NCI-H2227 treated with DMSO at 0.1 percent for 48 hours (cell line): ENCODE data around the gene GPS1.
"Not testable (repeated sequence)": the region's sequence is repeated elsewhere in the genome, so short reads cannot be mapped to it uniquely, and the experiment has no call there.

Experiments
- DNase-seq: peaks from one replicate; lab custom pipeline; 2025; lab: John Stamatoyannopoulos, UW

The GPS1 gene

DNA sequence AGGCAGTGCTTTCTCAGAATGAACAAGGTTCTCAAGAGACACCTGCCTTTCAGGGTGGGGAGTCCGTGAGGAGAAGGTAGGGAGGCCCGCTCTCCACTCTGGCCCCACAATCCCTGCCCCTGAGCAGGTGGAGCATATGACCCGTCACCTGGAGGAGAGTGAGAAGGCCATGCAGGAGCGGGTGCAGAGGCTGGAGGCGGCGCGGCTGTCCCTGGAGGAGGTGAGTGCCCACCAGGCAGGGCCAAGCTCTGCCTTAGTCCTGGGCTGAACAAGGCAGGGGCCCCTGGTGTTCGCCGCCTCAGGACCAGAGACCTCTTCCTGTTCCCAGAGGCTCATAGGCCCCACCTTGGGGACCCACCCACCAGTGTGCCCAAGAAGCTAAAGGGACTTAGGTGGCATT, 22.7 kb upstream of the GPS1 start:
- DNase-seq = no peak

DNA sequence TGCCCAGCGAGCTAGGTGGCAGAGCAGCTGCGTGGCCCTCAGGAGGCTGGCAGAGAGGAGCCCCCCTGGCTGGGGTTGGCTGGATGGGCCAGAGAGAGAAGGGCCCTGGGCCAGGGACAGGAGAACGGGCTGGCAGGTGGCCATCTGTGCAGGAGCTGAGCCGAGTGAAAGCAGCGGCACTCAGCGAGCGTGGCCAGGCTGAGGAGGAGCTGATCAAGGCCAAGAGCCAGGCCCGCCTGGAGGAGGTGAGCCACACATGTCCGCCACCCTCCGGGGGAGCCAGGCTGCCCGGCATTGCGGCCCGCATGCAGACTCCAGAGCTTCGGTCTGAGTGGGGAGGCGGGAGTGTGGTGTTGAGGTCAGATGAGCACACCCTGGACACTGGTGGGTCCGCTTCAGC, 22.3 kb upstream of the GPS1 start:
- no peak for DNase-seq

DNA sequence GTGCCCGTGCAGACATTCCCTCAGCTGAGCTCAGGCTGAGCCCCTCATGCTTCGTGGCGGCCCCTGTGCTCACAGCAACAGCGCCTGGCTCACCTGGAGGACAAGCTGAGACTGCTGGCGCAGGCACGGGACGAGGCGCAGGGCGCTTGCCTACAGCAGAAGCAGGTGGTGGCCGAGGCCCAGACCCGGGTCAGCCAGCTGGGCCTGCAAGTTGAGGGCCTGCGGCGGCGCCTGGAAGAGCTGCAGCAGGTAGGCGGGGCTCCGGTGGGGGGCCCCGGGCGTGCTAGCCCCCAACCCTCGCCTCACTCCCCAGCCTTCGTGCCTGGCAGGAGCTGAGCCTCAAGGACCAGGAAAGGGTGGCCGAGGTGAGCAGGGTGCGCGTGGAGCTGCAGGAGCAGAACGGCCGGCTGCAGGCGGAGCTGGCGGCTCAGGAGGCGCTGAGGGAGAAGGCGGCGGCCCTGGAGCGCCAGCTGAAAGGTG, 21.7 kb upstream of the GPS1 start:
- DNase-seq = no peak

DNA sequence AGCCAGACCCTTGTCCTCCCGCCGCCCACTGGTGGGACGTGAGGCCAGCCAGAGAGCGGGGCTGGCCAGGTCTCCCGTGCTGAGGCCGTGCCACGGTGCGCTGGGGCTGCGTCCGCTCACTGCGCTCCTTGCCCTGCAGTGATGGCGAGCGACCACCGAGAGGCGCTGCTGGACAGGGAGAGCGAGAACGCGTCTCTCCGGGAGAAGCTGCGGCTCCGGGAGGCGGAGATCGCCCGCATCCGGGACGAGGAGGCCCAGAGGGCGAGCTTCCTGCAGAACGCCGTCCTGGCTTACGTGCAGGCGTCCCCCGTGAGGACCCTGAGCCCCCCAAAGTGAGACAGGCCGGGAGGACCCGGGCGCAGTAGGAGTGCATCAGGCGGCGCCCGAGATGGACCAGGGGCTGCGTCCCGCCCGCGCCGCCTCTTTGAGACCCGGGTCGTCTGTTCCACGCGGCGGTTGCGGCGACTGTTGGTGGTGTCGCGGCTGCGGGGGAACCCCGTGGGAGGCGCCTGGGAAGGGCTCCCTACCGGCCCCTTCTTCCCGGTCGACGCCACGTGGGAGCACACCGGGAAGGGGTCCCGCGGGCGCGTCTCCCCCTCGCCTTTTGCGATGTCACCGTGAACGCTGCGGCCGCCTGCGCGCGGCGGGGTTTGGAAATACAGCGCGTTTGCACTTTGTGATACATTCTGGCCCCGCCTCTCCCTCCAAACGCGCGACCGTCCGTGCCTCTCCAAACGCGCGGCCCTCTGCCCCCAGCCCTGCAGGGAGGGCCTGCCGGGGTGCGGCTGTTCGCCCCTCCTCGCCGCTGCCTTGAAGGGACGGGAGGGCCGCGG, 21.0 kb upstream of the GPS1 start:
- DNase-seq = peak; percentile 75

DNA sequence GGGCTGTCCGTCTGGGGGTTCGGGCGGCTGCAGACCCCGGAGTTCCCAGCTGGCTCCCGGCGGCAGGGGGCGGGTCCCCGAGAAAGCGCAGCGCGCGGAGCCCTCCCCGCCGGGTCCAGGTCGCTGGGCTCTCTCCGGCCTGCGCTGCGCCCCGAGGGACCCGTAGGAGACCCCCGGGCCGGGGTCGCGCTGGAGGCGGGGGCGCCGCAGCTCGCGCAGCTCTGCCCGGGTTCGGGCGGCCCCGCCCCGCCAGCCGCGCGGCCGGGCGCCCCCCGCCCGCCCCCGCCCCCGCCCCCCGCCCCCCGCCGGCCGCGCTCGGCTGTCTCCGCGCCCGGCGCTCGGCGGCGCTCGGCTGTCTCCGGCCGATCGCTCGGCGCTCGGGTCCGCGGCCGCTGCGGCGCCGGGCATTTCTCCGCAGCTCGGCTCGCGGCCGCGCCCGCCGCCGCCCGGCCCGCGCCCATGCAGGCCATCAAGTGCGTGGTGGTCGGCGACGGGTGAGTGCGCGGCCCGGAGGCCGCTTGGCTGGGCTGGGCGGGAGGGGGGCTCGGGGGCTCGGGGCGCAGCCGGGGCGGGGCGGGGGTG, 20.3 kb upstream of the GPS1 start, which contains the start of gene RAC3:
TSS of gene RAC3 (plus strand) at position 376 of the 582 bp plus-strand sequence. CDS start at position 460, 84 bp downstream.
- peak; percentile 28 for DNase-seq

DNA sequence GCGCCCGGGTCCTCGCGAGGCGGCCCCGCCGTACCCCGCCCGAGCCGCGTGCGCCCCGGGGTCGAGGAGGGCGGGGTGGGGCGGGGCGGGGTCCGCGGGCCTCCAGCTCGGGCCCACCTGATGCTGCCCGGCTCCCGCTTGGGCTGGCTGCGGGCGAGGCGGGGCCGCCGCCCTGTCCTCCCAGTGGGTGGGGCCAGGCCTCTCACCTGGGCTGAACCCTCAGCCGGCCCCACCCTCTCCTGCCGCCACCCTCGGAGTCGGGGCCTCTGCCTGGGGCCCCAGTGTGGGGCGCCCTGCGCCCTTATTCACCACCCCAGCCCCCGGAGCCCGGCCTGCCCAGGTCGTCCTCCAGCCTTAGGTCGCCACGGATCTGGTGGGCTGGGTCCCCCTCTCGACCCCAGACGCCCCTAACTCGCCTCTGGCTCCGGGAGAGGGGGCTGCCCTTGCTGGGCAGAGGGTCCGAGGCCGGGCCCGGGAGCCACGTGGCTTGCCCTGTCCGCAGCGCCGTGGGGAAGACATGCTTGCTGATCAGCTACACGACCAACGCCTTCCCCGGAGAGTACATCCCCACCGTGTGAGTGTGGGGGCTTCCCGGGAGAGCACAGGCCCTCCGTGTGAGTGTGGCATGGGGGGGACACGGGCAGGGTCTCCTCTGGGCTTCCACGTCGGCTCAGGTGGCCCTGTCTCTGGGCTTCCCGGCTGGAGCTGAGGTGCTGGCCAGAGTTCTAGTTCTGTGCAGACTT, 19.6 kb upstream of the GPS1 start:
- no peak for DNase-seq

DNA sequence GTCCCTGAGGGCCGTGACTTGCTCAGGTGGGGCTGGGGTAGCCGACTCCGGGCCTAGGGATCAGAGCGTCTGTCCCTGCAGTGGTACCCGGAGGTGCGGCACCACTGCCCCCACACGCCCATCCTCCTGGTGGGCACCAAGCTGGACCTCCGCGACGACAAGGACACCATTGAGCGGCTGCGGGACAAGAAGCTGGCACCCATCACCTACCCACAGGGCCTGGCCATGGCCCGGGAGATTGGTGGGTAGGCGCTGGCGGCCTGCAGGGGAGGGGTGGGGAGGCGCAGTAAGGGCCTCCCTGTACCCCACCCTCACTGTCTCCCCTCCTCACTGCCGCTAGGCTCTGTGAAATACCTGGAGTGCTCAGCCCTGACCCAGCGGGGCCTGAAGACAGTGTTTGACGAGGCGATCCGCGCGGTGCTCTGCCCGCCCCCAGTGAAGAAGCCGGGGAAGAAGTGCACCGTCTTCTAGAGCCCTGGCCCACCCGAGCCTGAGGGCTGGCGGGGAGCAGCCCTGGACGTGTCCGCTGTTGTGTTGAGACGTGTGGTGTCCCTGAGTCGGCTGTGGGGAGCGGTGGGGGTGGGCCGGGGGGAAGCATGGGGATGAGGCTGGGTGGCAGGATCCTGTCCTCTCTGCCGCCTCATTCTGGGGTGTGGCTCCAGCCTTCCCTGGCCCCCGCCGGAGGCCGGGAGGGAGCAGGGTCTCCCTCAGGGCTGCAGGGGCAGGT, 18.2 kb upstream of the GPS1 start:
- no peak for DNase-seq

DNA sequence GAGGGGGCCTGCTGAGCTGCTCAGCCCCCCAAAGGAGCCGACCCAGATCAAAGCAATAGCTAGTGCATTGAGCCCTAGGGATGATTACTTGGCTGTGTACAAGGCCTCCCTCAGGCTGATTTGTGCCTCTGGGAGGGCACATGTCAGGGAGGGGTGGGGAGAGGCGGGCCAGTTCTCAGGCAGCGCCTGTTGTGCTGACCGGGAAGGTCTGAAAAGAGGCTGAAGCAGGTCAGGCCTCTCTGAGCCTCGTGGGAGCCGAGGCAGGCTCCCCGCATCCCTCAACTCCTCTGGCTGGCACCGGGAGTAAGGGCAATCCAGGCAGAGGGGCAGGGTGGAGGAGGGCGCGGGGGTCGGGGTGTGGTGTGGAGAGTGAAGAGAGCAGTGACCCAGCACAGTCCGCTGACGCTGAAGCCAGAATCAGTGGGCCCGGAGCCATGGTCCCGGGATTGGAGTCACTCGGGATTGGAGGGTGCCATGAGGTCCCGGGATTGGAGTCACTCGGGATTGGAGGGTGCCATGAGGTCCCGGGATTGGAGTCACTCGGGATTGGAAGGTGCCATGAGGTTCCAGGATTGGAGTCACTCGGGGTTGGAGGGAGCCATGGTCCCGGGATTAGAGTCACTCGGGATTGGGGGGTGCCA, 17.2 kb upstream of the GPS1 start:
- no peak for DNase-seq

DNA sequence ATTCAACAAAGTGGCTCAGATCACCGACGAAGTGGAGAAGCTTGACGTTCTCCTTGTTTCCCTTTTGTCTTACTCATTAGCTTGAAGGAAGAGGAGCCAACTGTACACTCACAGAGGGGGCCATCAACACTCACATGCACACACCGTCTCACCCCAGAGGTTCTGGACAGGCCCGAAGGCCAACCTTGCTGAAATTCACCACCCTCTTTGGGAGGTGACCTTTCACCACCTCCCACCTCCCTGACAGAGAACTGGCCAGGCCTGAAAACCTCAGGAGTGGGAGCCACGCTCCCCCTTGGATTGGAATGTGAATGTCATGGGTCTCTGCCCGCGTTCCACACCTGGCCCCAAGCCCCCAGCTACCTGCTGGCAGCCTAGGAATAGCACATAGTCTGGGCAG, 16.2 kb upstream of the GPS1 start:
- DNase-seq = no peak

DNA sequence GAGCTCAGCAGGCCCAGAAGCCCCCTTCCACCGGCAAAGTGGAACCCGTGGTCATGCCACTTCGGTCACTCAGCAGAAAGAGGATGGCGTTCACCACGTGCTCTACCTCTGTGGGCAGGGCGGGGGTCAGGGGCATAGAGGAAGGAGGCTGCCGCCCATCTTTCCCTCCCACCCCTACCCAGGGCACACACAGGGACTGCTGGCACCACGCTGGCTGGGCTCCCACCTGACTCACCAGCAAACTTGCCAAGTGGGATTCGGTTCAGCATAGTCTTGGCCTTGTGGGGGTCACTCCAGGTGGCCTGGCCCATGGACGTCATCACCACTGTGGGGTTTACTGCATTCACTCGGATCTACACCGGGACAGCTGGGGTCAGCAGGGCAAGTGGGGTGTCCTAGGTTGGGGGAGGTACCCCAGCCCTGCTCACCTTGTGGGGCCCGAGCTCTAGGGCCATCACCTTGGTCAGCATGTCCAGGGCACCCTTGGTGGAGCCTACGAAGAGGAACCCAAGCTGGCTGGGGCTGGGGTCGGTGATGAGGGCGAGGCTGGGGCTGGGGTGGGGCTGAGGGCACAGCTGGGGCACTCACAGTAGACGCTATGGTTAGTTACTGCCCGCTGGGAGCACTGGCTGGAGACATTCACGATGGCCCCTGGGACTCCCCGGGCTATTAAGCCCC, 15.6 kb upstream of the GPS1 start:
- no peak for DNase-seq

DNA sequence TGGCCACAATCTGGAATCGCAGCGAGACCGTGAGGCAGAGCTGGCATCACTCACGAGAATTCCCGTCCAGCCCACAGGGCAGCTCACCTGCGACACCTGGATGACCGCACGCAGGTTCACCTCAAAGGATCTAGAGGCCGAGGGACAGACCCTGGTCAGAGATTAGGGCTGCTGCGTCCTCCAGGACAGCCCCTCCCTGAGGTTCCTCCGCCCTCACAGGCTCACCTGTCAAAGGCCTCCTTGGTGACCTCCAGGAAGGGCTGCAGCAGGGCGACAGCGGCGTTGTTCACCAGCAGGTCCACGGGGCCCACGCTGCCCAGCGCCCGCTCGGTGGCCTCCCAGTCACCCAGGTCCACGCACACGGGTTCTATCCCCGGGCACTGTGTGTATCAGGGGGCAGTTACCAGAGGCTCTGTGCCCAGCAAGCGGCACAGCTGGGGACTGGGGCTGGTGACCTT, 15.0 kb upstream of the GPS1 start:
- DNase-seq = no peak

DNA sequence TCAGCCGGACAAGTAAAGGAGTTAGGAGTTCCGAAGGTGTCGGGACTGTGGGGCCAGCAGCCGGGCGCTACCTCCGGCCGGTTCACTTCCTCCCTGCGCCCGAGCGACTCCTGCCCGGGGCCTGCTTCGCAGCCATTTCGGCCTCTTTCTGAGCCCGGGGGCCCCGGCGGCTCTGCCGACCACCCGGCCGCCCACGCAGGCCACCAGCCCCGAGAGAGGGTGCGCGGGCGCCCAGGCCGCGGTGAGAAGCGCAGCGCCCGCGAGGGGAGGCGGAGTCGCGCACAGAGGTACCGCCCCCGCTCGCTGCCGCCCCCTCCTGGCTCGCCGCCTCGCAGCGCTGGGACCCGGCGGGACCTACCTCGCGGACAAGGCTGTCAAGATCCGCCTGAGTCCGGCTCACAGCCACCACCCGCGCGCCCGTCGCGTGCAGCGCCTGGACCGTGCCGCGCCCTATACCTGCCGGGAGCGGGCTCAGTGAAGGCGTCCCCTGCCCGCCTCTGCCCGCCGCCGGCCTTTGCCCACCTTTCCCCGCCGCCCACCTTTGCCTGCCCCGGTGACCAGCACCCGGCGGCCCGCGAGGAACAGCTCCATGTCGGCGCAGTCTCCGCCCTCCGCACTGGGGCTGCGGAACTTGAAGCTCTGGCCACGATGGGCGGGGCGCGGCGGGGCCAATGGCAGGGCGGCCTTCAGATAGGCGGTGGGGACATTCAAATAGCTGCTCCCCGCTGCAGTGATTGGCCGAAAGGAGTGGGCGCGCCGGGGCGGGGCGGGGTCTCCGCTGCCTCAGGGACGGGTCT, 14.4 kb upstream of the GPS1 start, which contains the start of gene DCXR:
TSS of gene DCXR (minus strand) at position 606 of the 797 bp plus-strand sequence. CDS start at position 591, 15 bp downstream.
- DNase-seq = peak; percentile 93

DNA sequence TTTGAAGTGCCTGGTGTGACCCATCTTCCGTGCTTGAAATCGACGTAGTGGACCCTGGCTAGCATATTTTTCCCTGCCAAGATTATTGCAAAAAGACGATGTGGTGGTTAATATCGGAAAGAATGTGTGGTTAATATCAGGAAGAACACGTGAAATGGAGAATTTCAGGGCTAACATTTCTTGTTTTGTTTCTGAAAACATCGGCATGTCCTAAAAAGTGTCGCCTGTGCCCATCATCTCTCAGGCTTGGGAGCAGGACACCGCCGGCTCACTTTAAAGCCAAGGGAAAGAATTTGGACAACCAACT, 13.9 kb upstream of the GPS1 start:
- no peak for DNase-seq

DNA sequence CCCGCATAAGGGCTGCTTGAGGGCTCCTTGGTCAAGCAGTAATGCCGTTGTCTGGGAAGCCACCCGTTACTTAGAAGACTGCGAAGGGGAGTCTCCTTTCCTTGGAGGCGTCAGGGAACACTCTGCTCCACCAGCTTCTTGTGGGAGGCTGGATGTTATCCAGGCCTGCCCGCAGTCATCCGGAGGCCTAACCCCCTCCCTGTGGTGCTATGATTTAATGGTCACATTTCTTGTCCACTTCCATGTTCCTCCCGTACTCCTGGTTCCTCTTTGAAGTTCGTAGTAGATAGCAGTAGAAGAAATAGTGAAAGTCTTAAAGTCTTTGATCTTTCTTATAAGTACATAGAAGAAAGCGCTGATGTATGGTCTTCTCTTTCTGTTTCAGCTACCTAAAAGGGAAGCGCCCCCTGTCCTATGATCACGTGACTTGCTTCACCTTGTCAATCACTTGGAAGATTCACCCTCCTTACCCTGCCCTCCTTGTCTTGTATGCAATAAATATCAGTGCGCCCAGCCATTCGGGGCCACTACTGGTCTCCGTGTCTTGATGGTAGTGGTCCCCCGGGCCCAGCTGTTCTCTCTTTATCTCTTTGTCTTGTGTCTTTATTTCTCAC, 12.8 kb upstream of the GPS1 start:
- DNase-seq = not testable (repeated sequence)

DNA sequence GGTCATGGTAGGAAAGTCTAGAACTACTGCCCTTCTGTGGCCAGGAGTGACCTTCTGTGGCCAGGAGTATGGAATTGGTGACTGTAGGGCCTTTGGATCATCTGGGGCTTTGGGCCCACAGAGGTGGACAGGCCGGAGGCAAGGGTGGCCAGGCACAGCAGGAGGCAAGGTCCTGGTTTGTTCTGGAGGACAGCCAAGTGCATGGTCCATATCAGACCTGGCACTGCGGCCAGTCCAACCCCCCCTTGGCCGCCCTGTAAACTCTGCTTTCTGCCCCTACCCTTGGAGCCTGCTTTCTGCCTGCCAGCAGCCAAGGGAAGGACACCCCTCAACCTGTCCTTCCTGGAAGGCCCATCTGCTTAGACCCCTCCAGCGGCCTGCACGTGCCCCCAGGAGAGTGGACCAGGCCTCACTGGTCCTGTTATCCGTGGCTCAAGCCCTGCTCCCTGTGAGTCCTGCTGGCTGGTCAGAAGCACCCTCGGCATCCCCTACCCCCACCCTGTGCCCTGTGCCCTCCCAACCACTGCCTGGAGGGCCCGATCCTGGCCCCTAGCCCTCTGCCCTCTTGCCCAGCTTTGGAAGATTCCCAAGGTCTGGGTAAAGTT, 11.9 kb upstream of the GPS1 start:
- no peak for DNase-seq

DNA sequence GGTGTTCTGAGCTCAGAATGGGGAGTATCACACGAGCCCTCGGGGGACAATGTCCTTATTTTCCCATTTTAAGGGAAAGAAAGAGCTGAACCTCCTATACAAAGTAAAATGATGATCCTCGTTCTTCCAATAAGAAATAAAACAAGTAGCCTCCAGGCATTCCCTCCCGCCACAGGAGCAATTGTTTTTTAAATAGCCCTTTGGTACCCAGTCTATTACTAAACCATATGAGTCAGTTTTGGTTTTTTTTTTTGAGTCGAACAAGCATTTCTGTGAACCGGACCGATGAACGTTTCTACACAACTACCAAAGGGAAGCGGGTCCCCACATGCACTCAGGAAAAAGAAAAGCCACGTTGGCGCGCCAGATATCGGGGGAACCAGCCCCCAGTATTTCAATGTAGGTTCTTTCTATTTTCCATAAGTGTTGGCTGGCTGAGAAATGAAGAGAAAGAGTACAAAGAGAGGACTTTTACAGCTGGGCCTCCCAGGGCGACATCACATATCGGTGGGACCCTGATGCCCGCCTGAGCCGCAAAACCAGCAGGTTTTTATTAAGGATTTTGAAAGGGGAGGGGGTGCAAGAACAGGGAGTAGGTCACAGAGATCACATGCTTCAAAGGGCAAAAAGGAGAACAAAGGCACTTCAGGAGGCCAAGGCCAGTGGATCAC, 10.4 kb upstream of the GPS1 start:
- no peak for DNase-seq

DNA sequence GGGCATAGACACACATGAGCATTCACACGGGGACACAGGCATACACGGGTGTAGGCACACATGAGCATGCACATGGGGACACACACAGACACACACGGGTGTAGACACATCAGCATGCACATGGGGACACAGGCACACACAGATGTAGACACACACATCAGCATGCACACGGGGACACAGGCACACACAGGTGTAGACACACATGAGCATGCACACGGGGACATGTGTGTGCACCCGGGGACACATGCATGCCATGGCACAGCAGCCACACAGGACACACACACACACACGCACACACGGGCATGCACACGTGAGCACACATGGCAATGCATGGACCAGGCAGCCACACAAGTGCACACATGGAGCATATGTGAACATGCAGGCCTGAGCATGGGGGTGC, 9.0 kb upstream of the GPS1 start:
- no peak for DNase-seq

DNA sequence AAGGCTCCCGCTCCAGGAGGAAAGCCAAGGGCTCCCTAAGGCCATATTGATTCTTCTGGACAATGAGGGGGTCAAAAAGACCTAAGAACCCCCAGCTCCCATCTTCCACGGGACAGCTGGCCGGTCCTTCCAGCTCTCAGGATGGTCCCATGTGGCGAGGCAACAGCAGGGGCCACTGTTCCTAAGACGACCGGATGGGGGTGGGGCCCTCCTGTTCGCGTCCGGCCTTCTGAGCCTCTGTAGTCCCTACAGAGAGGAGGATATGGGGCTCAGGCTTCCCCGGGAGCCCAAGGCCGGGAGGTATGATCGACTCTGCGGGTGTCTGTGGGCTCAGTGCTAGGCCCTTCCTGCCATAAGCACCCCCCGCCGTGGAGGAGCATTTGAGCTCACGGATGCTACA, 8.2 kb upstream of the GPS1 start:
- no peak for DNase-seq
